Activated T-cell treated with anti-CD3 and anti-CD28 coated beads, Interleukin-2, amount 50 U/mL, for 24 hours (primary cell): ENCODE results near the gene MCC.

Experiments used
- DNase-seq: peaks from one replicate; pipeline ENCODE4 v3.0.0-alpha.2; 2020
- H3K27ac Mint-ChIP-seq: 2 replicates; pipeline ENCODE4 v1.8.0; 2020; ENCODE audit warnings: mild to moderate bottlenecking, mixed read lengths
- H3K27me3 Mint-ChIP-seq: 2 replicates; pipeline ENCODE4 v1.8.0; 2020; ENCODE audit warnings: mixed read lengths
- H3K36me3 Mint-ChIP-seq: 2 replicates; pipeline ENCODE4 v1.8.0; 2020; ENCODE audit warnings: low read depth, mixed read lengths
- H3K4me1 Mint-ChIP-seq: 2 replicates; pipeline ENCODE4 v1.8.0; 2020; ENCODE audit warnings: low read depth, mixed read lengths
- H3K4me3 Mint-ChIP-seq: 2 replicates; pipeline ENCODE4 v1.8.0; 2020; ENCODE audit warnings: mild to moderate bottlenecking, moderate library complexity, mixed read lengths
- H3K9me3 Mint-ChIP-seq: 2 replicates; pipeline ENCODE4 v1.8.0; 2020; ENCODE audit warnings: mixed read lengths

The MCC gene

DNA sequence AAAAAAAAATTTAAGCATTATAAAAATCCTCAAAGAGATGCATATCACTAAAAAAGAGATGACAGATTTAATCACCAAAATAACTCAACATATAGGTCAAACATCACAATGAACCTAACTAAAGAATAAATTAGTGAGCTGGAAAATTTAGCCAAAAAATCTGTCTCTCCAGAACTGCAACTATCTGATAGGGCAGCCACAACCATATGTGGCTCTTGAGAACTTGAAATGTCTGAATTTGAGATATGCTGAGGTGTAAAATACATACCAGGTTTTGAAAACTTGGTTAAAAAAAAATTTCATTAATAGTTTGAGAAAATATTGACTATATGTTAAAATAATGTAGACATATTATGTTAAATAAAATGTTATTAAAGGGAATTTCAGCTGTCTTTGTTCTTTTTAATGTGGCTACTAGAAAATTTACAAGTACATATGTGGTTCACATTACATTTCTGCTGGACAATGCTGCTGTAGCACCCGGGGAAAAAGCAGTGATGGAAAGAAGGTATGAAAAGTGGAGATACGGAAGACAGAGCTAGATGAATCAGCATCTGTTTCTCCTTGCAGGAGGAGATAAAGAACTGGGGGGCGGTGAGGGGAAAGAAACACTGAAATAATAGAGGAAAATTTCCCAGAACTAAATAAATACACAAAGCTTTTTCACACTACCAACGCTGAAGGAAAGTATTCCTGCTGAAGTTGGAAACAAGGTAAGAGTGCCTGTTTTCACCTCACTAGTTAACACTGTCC lies 445.6 kb downstream of the MCC start:
- H3K4me3 Mint-ChIP-seq = no peak overlapping the region
- no peak for DNase-seq
- no peak overlapping the region for H3K27ac Mint-ChIP-seq

DNA sequence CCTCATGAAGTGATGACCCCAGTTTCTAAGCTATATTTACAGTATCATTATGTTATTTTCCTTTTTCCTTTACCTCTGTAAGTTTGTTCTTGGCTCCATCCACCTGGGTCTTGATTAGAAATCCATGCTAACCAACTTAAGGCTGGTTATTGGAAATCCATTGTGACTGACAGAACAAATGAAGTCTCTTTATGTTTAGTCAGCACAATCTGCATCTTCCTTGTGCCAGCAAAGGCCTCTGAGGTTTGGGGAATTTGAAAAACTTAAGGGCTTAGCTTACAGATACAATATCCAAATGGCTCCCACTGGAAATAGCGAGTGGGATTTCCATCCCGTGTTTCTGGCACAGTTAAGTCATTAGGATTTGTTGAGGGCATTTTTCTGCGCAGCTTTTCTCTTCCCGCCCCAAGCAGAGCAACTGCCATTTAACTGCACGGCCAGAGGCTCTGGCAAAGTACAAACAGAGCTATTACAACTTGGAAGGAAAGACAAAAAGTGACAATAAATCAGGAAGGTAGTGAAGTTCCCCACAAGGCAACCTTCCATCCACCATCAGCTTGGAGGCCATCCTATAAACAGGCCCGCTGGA lies 447.5 kb downstream of the MCC start:
- Mint-ChIP-seq H3K4me1 (no peaks in the 10 kb centered on the region), H3K27ac (no peak overlapping the region), H3K36me3 (no peaks in the 10 kb centered on the region), H3K9me3 (no peaks in the 10 kb centered on the region), H3K4me3 (no peak overlapping the region), H3K27me3 (no peaks in the 10 kb centered on the region)
- DNase-seq = no peak

More for the DNA sequence above, 445.6 kb downstream of the MCC start:
- no peaks in the 10 kb centered on the region for H3K4me1 Mint-ChIP-seq
- H3K27me3 Mint-ChIP-seq = no peaks in the 10 kb centered on the region
- no peaks in the 10 kb centered on the region for H3K36me3 Mint-ChIP-seq
- no peaks in the 10 kb centered on the region for H3K9me3 Mint-ChIP-seq

DNA sequence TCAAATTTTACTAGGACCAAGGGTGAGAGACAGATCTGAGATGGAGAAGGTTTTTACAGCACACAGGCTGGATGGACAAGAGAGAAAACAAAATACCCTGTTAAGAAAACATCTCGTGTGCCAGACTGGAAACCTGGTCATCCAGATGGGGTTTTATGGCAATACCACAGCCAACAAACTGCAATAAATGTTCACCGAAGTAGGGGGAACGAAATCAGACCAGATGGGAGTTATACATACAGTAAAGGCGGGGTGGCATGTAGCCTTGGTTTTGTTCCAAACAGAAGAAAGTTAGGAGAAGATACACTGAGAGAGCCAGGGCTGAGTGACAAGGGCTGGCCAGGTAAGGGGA lies 448.3 kb downstream of the MCC start:
- Mint-ChIP-seq H3K4me1 (no peaks in the 10 kb centered on the region), H3K27ac (no peak overlapping the region)
- no peak for DNase-seq

DNA sequence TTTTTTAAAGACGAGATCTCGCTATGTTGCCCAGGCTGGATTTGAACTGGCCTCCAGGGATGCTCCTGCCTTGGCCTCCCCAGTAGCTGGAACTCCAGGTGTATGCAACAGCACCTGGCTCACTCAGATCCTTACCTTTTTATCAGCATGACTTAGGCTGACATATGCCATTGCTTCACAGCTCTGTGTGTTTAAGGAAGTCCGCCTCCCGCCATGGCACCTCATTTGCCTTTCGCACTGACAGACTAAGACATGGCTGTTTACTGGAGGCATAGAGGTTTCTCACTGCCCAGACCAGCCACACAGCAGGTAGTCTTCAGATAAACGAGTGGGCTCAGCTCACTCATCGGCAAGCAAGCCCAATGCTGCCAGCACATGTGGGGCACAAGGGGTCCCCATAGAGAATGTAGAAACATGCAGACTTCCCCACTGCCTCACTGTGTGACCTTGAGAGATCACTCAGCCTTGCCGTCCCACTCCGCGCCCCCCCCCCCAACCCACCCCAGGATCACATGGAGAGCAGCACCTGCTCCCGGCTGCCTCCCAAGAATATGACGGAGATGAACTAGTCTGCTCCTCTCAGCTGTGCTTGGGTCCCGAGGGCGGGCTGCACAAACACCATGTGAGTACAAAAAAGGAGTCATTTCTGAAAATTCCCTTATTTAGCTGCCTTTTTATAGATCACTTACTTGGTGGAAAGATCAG lies 448.9 kb downstream of the MCC start:
- Mint-ChIP-seq H3K27ac (no peak overlapping the region), H3K4me1 (peaks cover 2% of the 10 kb centered on the region), H3K27me3 (no peaks in the 10 kb centered on the region), H3K4me3 (no peak overlapping the region), H3K36me3 (no peaks in the 10 kb centered on the region), H3K9me3 (no peaks in the 10 kb centered on the region)
- no peak for DNase-seq

More for the DNA sequence above, 448.3 kb downstream of the MCC start:
- H3K4me3 Mint-ChIP-seq = no peak overlapping the region
- H3K27me3 Mint-ChIP-seq = no peaks in the 10 kb centered on the region
- no peaks in the 10 kb centered on the region for H3K9me3 Mint-ChIP-seq
- no peaks in the 10 kb centered on the region for H3K36me3 Mint-ChIP-seq

DNA sequence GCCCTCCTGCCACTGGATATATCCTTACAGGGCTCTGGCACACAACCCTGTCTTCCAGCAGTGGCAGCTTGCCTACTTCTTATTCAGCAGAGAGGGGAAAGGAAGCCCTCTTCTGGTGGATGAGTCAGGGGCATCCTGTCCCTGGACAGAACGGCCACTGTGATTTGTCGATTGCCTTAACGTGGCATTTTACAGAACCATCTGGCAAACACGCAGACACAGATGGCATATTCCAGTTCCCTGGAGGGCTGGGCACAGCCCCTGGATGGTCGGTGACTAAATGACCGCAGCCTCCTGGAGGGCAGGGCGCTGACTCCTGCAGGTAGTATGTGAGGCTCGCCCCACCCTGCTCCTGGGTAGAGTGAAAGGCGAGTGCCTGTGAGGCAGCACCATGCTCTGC lies 449.5 kb downstream of the MCC start:
- no peak overlapping the region for H3K27ac Mint-ChIP-seq
- H3K4me1 Mint-ChIP-seq = peaks cover 5% of the 10 kb centered on the region
- H3K4me3 Mint-ChIP-seq = no peak overlapping the region
- DNase-seq = no peak
- H3K36me3 Mint-ChIP-seq = no peaks in the 10 kb centered on the region
- no peaks in the 10 kb centered on the region for H3K27me3 Mint-ChIP-seq
- H3K9me3 Mint-ChIP-seq = no peaks in the 10 kb centered on the region

DNA sequence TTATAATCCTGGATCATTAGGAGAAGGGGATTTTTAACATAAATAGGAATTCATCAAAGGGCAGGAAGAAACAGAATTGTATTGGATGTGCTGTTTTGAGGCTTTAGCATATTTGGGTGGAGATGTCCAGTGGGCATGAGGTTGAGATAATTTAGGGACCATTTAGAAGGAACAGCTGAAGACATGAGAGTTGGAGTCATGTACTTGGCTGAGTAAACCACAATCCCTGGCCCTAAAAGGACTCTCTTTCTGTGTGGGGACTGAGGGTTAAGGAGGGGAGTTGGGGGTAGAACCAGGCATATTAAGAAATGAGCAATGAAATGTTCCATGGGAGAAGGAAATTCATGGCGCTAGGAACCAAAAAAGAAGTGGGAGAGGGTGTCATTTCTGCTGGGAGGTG lies 450.1 kb downstream of the MCC start:
- H3K27me3 Mint-ChIP-seq = no peaks in the 10 kb centered on the region
- H3K4me3 Mint-ChIP-seq = no peak overlapping the region
- H3K9me3 Mint-ChIP-seq = no peaks in the 10 kb centered on the region
- H3K4me1 Mint-ChIP-seq = peaks cover 7% of the 10 kb centered on the region
- no peaks in the 10 kb centered on the region for H3K36me3 Mint-ChIP-seq
- DNase-seq = no peak
- no peak overlapping the region for H3K27ac Mint-ChIP-seq

DNA sequence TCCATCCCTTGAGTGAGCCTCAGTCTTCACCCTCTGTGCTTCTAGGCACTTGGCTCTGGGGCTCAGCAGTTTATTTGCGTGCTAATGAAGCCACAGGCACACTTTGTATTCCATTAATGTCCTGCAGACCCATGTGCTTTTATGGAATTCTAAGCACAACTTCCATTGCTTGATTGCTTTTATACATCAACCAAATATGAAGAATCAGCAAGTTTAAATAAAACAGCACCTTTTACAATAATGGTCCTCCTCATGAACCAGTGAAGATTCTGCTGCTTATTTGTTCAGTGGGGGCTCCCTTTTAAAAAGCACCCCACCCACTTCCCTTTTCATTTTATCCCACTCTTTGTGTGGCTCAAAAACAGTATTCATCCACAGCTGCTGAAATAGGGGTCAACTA lies 451.4 kb downstream of the MCC start:
- Mint-ChIP-seq H3K36me3 (no peaks in the 10 kb centered on the region), H3K27me3 (no peaks in the 10 kb centered on the region), H3K9me3 (no peaks in the 10 kb centered on the region), H3K4me3 (no peak overlapping the region), H3K27ac (no peak overlapping the region), H3K4me1 (peaks cover 11% of the 10 kb centered on the region)
- no peak for DNase-seq

DNA sequence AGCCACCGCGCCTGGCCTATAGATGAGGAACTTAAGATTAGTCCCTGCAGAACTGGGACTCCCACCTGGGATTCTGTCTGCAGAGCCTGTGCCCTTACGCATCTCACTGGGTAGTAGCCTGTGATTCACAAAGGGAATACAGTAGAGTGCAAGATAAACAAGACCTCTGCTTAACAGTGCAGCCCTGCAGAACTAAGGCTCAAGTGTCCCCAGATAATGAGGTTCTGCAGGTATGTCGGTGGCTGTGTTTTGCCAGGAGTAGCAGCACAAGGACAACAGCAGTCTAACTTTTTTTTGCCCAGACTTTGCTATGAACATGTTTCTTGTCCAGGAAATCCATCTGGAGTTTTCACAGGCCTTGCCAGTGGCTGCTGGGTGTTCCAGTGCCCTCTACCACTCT lies 451.9 kb downstream of the MCC start:
- DNase-seq = no peak
- Mint-ChIP-seq H3K36me3 (no peaks in the 10 kb centered on the region), H3K4me1 (peaks cover 11% of the 10 kb centered on the region), H3K9me3 (no peaks in the 10 kb centered on the region), H3K27ac (no peak overlapping the region), H3K27me3 (no peaks in the 10 kb centered on the region), H3K4me3 (no peak overlapping the region)

DNA sequence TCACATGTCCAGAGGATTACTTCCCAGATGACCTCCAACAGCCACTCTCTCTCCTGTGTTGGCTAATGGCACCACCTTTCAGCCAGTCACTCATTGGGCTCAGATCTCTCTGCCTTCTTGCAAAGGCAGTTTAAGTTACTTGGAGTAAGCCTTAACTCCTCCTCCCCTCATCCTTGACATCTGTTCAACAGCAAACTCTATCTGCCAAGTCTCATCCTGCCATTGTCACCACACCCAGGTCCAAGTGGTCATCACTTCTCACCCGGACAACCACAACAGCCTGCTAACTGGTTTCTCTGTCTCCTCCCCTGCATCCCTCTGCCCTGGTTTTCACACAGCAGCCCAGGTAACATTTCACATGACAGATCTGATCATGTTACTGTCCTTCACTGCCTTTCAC lies 453.2 kb downstream of the MCC start:
- no peaks in the 10 kb centered on the region for H3K9me3 Mint-ChIP-seq
- H3K4me3 Mint-ChIP-seq = no peak overlapping the region
- H3K27ac Mint-ChIP-seq = no peak overlapping the region
- no peaks in the 10 kb centered on the region for H3K36me3 Mint-ChIP-seq
- DNase-seq = no peak
- no peaks in the 10 kb centered on the region for H3K27me3 Mint-ChIP-seq
- peaks cover 11% of the 10 kb centered on the region for H3K4me1 Mint-ChIP-seq

DNA sequence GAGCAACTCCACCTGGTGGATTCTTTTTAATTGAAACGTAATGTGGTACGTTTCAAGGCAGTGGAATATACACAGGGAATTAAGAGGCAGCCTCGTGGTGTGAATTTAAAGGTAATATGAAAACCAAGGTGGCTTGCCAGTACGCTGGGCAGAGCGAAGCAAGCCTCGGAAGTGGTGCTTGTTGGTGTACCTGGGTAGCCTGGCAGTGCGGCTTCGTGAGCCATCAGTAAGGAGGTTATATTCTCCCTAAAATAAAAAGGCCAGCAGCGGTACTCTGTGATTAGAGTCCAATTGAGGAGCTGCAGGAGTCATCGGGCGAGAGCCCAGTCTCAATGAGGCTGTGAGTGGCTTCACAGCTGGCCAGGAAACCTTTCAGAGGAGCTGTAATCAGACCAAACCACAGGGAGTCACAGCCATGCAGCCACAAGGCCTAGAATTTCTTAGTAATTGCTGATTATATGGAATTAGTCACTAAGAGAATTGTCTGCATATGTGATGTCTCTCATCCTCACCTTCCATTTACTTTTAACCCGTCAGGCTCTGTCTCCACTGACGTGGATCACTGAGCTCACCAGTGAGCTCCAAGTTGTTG lies 454.0 kb downstream of the MCC start:
- Mint-ChIP-seq H3K36me3 (no peaks in the 10 kb centered on the region), H3K27ac (no peak overlapping the region), H3K9me3 (no peaks in the 10 kb centered on the region), H3K27me3 (no peaks in the 10 kb centered on the region), H3K4me1 (peaks cover 11% of the 10 kb centered on the region), H3K4me3 (no peak overlapping the region)
- no peak for DNase-seq

DNA sequence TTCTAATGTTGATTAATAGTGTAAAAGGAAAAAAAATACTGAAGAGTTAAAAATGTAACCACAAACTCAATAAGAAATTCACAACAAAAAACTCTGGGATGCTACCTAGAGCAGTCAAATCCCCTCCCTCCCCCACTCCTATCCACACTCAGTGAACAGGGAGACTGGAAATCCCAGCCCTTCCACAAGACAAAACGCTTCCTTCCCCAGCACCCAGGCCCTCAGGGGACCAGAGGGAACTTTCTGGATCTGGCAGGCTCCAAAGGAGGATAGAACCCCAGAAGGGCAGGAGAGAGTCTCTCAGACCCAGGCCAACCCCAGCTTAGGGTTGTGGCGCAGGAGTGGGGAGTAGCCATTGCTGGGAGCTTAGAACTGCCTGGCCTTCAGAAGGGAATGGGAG lies 456.7 kb downstream of the MCC start:
- no peak for DNase-seq
- no peak overlapping the region for H3K4me3 Mint-ChIP-seq
- H3K36me3 Mint-ChIP-seq = peaks cover 17% of the 10 kb centered on the region
- no peaks in the 10 kb centered on the region for H3K27me3 Mint-ChIP-seq
- H3K9me3 Mint-ChIP-seq = no peaks in the 10 kb centered on the region
- peaks cover 11% of the 10 kb centered on the region for H3K4me1 Mint-ChIP-seq
- H3K27ac Mint-ChIP-seq = peak overlapping the region; percentile 12

DNA sequence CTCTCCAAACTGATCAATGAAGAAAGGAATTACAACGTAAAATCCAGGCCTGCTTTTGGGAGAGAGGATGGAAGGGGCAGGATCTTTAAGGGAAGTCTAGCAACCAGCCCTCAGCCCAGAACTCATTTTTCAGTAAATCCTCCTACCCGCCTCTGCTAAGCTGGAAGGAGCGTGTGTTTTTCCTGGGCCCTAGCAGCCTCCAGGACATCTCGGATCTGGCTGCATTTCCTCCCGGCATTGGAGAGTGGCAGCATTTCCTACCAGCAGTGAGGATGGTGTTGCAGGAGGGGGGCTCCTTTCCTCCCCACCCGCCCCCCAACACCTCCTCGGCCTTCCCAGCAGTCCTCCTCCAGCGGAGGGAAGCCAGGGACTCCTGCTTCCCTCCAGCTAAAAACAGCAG lies 457.1 kb downstream of the MCC start:
- no peak overlapping the region for H3K27ac Mint-ChIP-seq
- no peak overlapping the region for H3K4me3 Mint-ChIP-seq

DNA sequence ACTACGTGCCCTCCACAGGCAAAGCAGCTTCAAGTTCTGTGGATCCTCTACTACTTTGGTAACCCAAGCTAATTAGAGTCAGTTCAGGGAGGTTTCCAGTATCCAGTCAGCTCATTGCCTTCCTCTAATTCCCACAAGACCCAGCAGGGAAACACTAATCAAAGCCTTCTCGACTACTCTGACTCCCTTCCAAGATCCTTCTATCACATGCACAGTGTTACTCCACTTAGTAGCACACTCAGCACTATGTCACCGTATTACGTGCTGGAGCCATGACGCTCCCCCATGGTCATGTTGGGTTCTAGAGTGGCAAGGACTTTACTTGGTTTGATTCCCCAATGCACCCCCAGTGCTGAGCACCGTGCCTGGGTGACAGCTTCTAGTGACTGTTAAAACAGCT lies 458.6 kb downstream of the MCC start:
- no peaks in the 10 kb centered on the region for H3K9me3 Mint-ChIP-seq
- DNase-seq = no peak
- no peak overlapping the region for H3K4me3 Mint-ChIP-seq
- no peak overlapping the region for H3K27ac Mint-ChIP-seq
- peaks cover 31% of the 10 kb centered on the region for H3K36me3 Mint-ChIP-seq
- H3K27me3 Mint-ChIP-seq = no peaks in the 10 kb centered on the region
- peaks cover 10% of the 10 kb centered on the region for H3K4me1 Mint-ChIP-seq

More for the DNA sequence above, 457.1 kb downstream of the MCC start:
- H3K4me1 Mint-ChIP-seq = peaks cover 11% of the 10 kb centered on the region
- H3K9me3 Mint-ChIP-seq = no peaks in the 10 kb centered on the region
- peaks cover 21% of the 10 kb centered on the region for H3K36me3 Mint-ChIP-seq
- DNase-seq = no peak
- no peaks in the 10 kb centered on the region for H3K27me3 Mint-ChIP-seq

DNA sequence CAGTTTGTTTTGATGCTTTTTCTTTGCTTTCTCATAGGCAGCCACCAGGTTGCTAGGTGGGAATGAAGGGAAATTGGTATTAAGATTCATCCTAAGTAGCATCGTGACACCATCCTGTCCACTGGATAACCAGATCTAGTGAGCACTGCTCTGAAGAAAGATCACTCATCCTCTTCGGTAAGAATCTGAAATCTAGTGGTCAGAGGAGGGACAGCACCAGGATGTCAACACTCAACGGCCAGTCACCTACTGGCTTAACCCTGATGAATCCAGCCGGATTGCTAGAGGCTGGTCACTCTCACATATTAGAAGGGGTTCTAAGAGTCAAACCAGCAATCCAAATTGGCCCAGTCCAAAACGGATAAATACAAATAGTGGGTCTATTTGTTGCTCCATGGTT lies 460.8 kb downstream of the MCC start:
- peaks cover 49% of the 10 kb centered on the region for H3K36me3 Mint-ChIP-seq

DNA sequence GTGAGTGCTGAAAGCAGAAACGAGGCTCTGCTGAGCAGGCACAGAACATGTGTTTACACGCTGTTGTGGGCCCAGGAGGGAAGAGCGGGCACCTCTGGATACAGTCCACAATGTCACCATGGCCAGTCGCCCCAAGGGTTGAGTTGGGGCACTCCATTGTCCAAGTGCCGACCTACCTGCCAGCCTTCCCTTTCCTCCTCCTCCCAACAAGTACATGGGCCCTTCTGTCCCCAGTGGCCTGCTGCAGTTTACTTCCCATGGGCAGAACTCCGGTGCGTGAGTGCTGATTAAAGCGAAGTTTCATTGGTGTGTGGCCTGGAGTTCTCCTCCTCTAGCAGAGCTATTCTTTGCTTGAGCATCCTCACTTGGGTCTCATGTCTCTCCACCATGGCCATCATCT lies 461.2 kb downstream of the MCC start:
- H3K4me1 Mint-ChIP-seq = peaks cover 24% of the 10 kb centered on the region
- no peaks in the 10 kb centered on the region for H3K9me3 Mint-ChIP-seq
- peaks cover 53% of the 10 kb centered on the region for H3K36me3 Mint-ChIP-seq
- no peaks in the 10 kb centered on the region for H3K27me3 Mint-ChIP-seq
- H3K4me3 Mint-ChIP-seq = no peak overlapping the region
- DNase-seq = no peak
- no peak overlapping the region for H3K27ac Mint-ChIP-seq

More for the DNA sequence above, 460.8 kb downstream of the MCC start:
- no peaks in the 10 kb centered on the region for H3K27me3 Mint-ChIP-seq
- H3K9me3 Mint-ChIP-seq = no peaks in the 10 kb centered on the region
- peaks cover 21% of the 10 kb centered on the region for H3K4me1 Mint-ChIP-seq
- no peak for DNase-seq
- H3K4me3 Mint-ChIP-seq = no peak overlapping the region
- H3K27ac Mint-ChIP-seq = no peak overlapping the region
